K562 (cell line): ENCODE data around the gene NACC1. TPM values are rescaled to one million over a fixed set of nuclear protein-coding genes. Genes with fewer than 3 reads are reported as not detected.

Experiments
- FIP1L1 ChIP-seq: fragments of 200-400 bp; formaldehyde crosslinking; IDR thresholded peaks from 2 replicates; pipeline ENCODE4 v1.6.1; 2018; ENCODE audit warnings: mild to moderate bottlenecking, low read depth, low read length; ENCODE audit not compliant: poor library complexity, severe bottlenecking
- HMG20A ChIP-seq: fragments of 450-650 bp; formaldehyde crosslinking; conservative IDR thresholded peaks from 2 replicates; pipeline ENCODE4 v1.4.0; 2020; ENCODE audit warnings: mild to moderate bottlenecking, mixed read lengths
- JUN ChIP-seq, 2 experiments: sonication (generic) in 1 of 2; formaldehyde crosslinking in 1 of 2; IDR thresholded peaks; 2 replicates each; pipeline versions ENCODE4 v1.6.1 to v1.8.0; 2012 to 2022; ENCODE audit warnings: borderline replicate concordance in 2 of 2, mild to moderate bottlenecking in 2 of 2, improper control_type of control experiment in 1 of 2, low read depth in 1 of 2, low read length in 1 of 2, missing genetic modification reagents in 1 of 2
- KHSRP ChIP-seq: fragments of 450-650 bp; IDR thresholded peaks from 2 replicates; pipeline ENCODE4 v1.6.1; 2017
- PYGO2 ChIP-seq: fragments of 450-650 bp; IDR thresholded peaks from 2 replicates; pipeline ENCODE4 v1.6.1; 2016; ENCODE audit warnings: mild to moderate bottlenecking, missing genetic modification characterization, moderate library complexity, missing compliant biosample characterization
- RAD51 ChIP-seq: fragments of 450-650 bp; IDR thresholded peaks from 2 replicates; pipeline ENCODE4 v1.7.1; 2016; ENCODE audit warnings: low read depth, mild to moderate bottlenecking, borderline replicate concordance
- RUNX1 ChIP-seq: sonication (generic); IDR thresholded peaks from 2 replicates; pipeline ENCODE4 v1.6.1; 2016; ENCODE audit warnings: antibody characterized with exemption, low read depth
- SAFB ChIP-seq: fragments of 200-400 bp; formaldehyde crosslinking; IDR thresholded peaks from 2 replicates; pipeline ENCODE4 v1.6.1; 2017; ENCODE audit warnings: low read depth, low read length, borderline replicate concordance
- SMARCC2 ChIP-seq: fragments of 450-650 bp; IDR thresholded peaks from 2 replicates; pipeline ENCODE4 v1.6.1; 2017; ENCODE audit warnings: antibody characterized with exemption, moderate library complexity, mild to moderate bottlenecking, low read depth
- polyA plus RNA-seq, 8 experiments: library from polyadenylated mRNA; depleted of rRNA in 4 of 8; stranded (reverse) in 5 of 8; unstranded in 3 of 8; fragments of >200 nt; fragmentation: Nextera tagmentation in 2 of 8; fragmentation: Illumina TruSeq in 1 of 8; extraction: Ambion mirVana in 2 of 8; extraction: Trizol in 1 of 8; gene quantifications; 2 replicates each; pipeline versions ENCODE4 v1.2.1 to v1.2.3, GENCODE V29; 2011 to 2014; ENCODE audit warnings: inconsistent platforms in 1 of 8, missing spikeins in 1 of 8
- total RNA-seq, 7 experiments: library from RNA; depleted of rRNA in 6 of 7; stranded (reverse); fragments of >200 nt in 6 of 7; fragmentation: Illumina TruSeq in 2 of 7; extraction: Trizol in 2 of 7; gene quantifications; 2 replicates each; pipeline versions ENCODE4 v1.2.1 to v1.2.3, GENCODE V29; 2011 to 2021; ENCODE audit warnings: low replicate concordance in 1 of 7
- TF ChIP-seq, protein P1 (sequence below): sonication (generic); formaldehyde crosslinking; IDR thresholded peaks from 2 replicates; pipeline ENCODE4 v1.8.1; 2023; ENCODE audit warnings: missing genetic modification reagents, mild to moderate bottlenecking, borderline replicate concordance
- TF ChIP-seq, protein P2 (sequence below): fragments of 450-650 bp; IDR thresholded peaks from 2 replicates; pipeline ENCODE4 v1.6.1; 2017; ENCODE audit warnings: mild to moderate bottlenecking, moderate library complexity
- TF ChIP-seq, protein P3 (sequence below): fragments of 450-650 bp; IDR thresholded peaks from 2 replicates; pipeline ENCODE4 v1.6.1; 2016; ENCODE audit warnings: borderline replicate concordance
- TF ChIP-seq, protein P4 (sequence below): fragments of 250-450 bp; sonication (Bioruptor Pico); IDR thresholded peaks from 2 replicates; pipeline ENCODE4 v1.4.0; 2020; ENCODE audit warnings: mild to moderate bottlenecking

Gene NACC1
- total and polyA plus RNA-seq, 9 of the 15 experiments (the other 6 are each of a cell fraction or from before 2014, with no cell fraction given), result 0.04 to 96.6 (median 25.8) TPM

DNA sequence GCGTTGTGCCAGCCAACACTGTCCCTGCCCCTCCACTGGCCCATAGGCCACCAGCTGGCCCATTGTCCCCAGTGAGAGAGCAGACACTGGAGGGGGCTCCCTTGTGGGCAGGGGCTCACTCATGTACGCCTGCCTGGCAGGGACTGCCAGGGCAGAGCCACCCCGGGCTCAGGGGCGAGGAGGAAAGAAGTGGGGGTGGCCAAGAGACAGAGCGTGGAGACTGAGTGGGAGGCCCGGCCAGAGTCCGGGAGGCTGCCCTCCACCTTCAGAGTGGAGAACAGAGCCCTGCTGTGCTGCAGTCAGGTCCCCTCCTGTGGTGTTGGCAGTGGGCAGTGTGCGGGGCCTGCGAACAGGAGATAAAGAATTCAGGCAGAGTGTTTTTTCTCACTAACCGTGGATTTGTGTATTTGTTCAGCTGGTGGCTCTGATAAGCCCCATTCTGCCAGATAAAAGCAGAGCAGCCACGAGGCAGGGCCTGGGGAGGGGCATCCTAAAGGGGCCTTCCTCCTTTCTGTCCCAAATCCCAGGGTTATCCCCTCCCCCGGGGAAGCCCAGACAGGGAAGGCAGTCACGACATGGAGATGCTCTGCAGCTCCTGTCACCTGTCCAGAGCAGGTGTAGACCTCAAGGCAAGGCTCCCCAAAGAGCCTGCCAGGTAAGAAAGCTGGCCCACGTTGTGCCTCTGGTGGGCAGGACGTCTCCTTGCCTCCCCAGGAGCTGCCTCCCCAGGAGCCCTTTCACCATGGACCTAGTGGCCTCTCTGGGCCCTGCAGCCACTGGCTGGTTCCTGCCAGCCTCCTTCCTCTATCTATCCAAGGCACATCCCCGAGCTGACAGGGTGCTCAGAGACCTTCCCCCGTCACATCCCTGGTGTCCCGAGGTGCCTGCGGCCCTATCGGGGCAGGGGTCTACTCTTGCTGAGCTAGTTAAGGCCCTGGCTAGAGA lies 48.4 kb upstream of the NACC1 start (continued):
- TF ChIP-seq, protein P1, sequence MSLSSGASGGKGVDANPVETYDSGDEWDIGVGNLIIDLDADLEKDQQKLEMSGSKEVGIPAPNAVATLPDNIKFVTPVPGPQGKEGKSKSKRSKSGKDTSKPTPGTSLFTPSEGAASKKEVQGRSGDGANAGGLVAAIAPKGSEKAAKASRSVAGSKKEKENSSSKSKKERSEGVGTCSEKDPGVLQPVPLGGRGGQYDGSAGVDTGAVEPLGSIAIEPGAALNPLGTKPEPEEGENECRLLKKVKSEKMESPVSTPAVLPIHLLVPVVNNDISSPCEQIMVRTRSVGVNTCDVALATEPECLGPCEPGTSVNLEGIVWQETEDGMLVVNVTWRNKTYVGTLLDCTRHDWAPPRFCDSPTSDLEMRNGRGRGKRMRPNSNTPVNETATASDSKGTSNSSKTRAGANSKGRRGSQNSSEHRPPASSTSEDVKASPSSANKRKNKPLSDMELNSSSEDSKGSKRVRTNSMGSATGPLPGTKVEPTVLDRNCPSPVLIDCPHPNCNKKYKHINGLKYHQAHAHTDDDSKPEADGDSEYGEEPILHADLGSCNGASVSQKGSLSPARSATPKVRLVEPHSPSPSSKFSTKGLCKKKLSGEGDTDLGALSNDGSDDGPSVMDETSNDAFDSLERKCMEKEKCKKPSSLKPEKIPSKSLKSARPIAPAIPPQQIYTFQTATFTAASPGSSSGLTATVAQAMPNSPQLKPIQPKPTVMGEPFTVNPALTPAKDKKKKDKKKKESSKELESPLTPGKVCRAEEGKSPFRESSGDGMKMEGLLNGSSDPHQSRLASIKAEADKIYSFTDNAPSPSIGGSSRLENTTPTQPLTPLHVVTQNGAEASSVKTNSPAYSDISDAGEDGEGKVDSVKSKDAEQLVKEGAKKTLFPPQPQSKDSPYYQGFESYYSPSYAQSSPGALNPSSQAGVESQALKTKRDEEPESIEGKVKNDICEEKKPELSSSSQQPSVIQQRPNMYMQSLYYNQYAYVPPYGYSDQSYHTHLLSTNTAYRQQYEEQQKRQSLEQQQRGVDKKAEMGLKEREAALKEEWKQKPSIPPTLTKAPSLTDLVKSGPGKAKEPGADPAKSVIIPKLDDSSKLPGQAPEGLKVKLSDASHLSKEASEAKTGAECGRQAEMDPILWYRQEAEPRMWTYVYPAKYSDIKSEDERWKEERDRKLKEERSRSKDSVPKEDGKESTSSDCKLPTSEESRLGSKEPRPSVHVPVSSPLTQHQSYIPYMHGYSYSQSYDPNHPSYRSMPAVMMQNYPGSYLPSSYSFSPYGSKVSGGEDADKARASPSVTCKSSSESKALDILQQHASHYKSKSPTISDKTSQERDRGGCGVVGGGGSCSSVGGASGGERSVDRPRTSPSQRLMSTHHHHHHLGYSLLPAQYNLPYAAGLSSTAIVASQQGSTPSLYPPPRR (CRISPR knock-in tag), result no peak
- TF ChIP-seq KHSRP, result peak; percentile 79
- no peak; the same call in 1 of the 2 replicates for TF ChIP-seq JUN (IDR thresholded peaks at IDR 0.05; ENCODE audit: borderline replicate concordance, low read depth, low read length)
- no peak for TF ChIP-seq JUN (CRISPR knock-in tag; IDR thresholded peaks at IDR 0.05; ENCODE audit: borderline replicate concordance)
- TF ChIP-seq PYGO2 (tag), result peak; percentile 83
- TF ChIP-seq, protein P2, sequence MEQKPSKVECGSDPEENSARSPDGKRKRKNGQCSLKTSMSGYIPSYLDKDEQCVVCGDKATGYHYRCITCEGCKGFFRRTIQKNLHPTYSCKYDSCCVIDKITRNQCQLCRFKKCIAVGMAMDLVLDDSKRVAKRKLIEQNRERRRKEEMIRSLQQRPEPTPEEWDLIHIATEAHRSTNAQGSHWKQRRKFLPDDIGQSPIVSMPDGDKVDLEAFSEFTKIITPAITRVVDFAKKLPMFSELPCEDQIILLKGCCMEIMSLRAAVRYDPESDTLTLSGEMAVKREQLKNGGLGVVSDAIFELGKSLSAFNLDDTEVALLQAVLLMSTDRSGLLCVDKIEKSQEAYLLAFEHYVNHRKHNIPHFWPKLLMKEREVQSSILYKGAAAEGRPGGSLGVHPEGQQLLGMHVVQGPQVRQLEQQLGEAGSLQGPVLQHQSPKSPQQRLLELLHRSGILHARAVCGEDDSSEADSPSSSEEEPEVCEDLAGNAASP, result no peak
- no peak for TF ChIP-seq FIP1L1
- peak; percentile 97 for TF ChIP-seq SMARCC2
- no peak for TF ChIP-seq HMG20A (CRISPR knock-in tag)
- TF ChIP-seq, protein P3, sequence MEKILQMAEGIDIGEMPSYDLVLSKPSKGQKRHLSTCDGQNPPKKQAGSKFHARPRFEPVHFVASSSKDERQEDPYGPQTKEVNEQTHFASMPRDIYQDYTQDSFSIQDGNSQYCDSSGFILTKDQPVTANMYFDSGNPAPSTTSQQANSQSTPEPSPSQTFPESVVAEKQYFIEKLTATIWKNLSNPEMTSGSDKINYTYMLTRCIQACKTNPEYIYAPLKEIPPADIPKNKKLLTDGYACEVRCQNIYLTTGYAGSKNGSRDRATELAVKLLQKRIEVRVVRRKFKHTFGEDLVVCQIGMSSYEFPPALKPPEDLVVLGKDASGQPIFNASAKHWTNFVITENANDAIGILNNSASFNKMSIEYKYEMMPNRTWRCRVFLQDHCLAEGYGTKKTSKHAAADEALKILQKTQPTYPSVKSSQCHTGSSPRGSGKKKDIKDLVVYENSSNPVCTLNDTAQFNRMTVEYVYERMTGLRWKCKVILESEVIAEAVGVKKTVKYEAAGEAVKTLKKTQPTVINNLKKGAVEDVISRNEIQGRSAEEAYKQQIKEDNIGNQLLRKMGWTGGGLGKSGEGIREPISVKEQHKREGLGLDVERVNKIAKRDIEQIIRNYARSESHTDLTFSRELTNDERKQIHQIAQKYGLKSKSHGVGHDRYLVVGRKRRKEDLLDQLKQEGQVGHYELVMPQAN, result no peak; the same call in 1 of the 2 replicates
- TF ChIP-seq, protein P4, sequence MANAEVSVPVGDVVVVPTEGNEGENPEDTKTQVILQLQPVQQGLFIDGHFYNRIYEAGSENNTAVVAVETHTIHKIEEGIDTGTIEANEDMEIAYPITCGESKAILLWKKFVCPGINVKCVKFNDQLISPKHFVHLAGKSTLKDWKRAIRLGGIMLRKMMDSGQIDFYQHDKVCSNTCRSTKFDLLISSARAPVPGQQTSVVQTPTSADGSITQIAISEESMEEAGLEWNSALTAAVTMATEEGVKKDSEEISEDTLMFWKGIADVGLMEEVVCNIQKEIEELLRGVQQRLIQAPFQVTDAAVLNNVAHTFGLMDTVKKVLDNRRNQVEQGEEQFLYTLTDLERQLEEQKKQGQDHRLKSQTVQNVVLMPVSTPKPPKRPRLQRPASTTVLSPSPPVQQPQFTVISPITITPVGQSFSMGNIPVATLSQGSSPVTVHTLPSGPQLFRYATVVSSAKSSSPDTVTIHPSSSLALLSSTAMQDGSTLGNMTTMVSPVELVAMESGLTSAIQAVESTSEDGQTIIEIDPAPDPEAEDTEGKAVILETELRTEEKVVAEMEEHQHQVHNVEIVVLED (CRISPR knock-in tag), result 0 out of 2 replicates have a peak, but pooled peaks have one; percentile 4
- peak; percentile 49; the same call in 1 of the 2 replicates for TF ChIP-seq SAFB
- peak; percentile 78; the same call in 1 of the 2 replicates for TF ChIP-seq RUNX1
- peak; percentile 32; the same call in 1 of the 2 replicates for TF ChIP-seq RAD51
